Caki2 (cell line): ENCODE results near the gene HOXC4. TPM values are rescaled to one million over a fixed set of nuclear protein-coding genes. Genes with fewer than 3 reads are reported as not detected.

Source experiments
- DNase-seq: peaks from one replicate; pipeline ENCODE4 v3.0.0-alpha.2; 2015; ENCODE audit warnings: low read depth
- in situ Hi-C: cut with HindIII; loops from 2 replicates; pipeline ENCODE4 v1.10.0; 2016; ENCODE audit warnings: low sequenced_read_pairs, low pct_unique_long_range_greater_than_20kb, mixed read lengths
- total RNA-seq: library from RNA; depleted of rRNA; stranded (reverse); fragments of >200 nt; shearing (Covaris generic); gene quantifications from 2 replicates; pipeline ENCODE4 v1.2.3, GENCODE V29; 2014; ENCODE audit warnings: low replicate concordance

HOXC4 gene
- total RNA-seq, 1 experiment from 2014 or later, result 1.0 TPM

DNA sequence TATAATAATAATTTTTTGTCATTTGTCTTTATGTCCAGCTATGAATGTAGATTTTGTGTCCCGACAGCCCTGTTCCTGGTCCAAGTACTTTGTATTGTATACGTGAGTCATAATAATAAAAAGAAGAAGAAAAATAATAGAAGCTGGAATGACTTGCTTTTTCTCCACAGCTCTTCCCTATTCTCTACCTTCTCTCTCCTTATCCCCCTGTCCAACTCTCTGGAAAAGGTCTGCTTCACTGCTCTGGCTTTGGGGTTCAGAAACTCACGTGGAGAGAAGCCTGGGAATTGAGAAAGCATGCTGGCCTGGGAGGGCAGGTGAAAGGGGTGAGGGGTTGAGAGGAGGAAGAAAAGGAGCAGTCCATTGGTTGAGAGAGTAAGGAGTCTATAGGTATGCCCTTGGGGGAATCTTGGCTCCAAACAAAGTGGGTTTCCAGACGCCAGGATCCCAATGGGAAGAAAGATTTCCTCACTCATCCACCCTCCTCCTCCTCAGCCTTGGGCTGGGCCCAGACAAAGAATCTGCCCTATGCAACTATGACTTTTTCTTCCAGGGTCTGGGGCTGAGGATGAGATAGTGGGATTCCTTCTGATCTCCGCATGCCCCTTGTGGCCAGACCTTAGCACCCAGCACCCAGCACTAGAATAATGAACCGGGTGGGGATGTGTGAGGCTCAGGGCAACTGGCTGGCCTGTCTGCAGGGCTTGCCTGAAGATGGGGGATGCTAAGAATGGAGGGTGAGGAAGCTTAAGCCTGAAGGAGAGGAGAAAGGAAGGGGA, 40.8 kb upstream of the HOXC4 start:
- in situ Hi-C loops, result loop anchor here (25.0 kb wide), 1 partner anchor 199 kb away; no protein-coding TSS in a partner anchor
- no peak for DNase-seq

GRCh38 chr12:54014377-54015017, 39.1 kb upstream of the HOXC4 start:
- in situ Hi-C loops, result loop anchor here (25.0 kb wide), 1 partner anchor 198 kb away; no protein-coding TSS in a partner anchor
- no peak for DNase-seq

DNA sequence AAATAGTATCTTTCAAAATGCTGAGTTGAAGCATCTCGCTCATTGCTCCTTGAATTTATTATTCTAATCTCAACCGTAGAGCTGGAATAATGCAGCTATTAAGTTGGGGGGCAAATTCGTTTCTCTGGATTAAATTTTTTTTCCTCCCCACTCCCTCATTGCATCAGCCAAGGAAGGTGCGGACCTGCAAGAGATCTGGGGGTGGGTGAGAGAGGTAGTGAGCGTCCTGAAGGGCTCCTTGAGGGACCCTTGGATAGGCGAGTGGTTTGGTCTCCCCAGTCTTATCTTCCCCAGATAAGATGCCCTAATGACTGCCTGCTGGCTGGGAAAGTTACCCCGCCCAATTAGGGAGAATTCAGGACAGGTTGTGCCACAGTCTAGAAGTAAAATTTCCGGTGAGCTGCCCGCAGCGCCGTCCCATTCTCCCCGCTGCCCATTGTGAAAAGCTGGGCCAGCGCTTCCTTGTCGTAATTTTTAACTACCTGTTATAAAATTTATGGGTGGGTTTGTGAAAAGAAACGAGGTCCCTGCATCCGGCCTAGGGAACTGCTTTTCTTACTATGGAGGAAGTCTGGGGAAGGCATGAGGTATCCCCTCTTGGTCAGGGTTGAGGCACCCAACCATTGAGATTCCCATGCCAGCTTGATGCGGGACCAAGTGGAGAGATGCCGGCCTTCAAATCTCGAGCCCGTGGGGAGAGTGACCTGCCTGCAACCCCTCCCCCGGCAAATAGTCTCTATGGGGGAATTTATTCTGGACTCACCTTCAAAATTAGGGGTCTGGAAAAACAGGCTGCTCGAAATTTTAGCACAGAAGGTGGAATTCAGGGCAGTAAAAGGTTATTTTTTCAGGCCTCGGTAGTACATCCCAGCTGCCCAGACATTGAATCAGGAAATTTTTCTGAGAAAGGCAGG, 38.4 kb upstream of the HOXC4 start:
- in situ Hi-C loops, result loop anchor here (25.0 kb wide), 1 partner anchor 197 kb away; no protein-coding TSS in a partner anchor
- no peak for DNase-seq

- in situ Hi-C loops, result loop anchor here (25.0 kb wide), 1 partner anchor 196 kb away; no protein-coding TSS in a partner anchor
- no peak for DNase-seq
Observed at GRCh38 chr12:54016051-54016450, 37.6 kb upstream of the HOXC4 start.

GRCh38 chr12:54016478-54016964, 37.1 kb upstream of the HOXC4 start:
- in situ Hi-C loops, result loop anchor here (25.0 kb wide), 1 partner anchor 196 kb away; no protein-coding TSS in a partner anchor

GRCh38 chr12:54017027-54017788, 36.4 kb upstream of the HOXC4 start:
- DNase-seq, result peak; percentile 81

More at GRCh38 chr12:54016478-54016964, 37.1 kb upstream of the HOXC4 start:
- DNase-seq, result peak; percentile 70

DNA sequence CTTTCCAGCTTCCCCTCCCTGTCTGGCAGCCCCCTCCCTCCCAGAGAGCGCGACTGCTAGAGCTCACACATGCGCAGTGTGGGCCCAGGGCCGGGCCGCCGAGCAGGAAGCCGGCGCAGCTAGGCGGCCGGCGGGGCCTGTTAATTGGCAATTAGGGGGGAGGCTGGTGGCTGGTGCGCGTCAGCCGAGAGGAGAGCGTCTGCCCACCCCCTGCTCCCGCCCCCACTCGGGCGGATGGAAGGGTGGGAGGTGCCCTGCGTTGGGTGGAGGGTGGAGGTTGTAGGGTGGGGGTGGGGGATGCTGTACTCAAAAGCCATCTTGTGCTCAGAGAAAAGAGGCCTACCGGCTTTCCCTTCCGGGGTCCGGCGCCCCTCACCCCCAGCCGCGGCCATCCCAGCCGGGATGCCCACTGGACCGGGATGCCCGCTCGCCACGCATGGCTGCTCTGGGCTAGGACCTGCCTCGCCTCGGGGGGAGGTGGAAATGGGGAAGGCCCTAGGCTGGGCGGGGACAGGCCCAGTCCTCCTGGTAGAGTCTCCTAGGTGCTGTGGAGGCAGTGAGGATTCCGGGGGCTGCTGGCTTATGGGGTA, 35.7 kb upstream of the HOXC4 start:
- peak; percentile 98 for DNase-seq
- in situ Hi-C loops, result loop anchor here (25.0 kb wide), 1 partner anchor 194 kb away; no protein-coding TSS in a partner anchor

More at GRCh38 chr12:54017027-54017788, 36.4 kb upstream of the HOXC4 start:
- in situ Hi-C loops, result loop anchor here (25.0 kb wide), 1 partner anchor 195 kb away; no protein-coding TSS in a partner anchor

- in situ Hi-C loops, result loop anchor here (25.0 kb wide), 1 partner anchor 194 kb away; no protein-coding TSS in a partner anchor
- DNase-seq, result no peak
Observed at GRCh38 chr12:54018468-54018984, 35.1 kb upstream of the HOXC4 start.

- no peak for DNase-seq
- in situ Hi-C loops, result loop anchor here (25.0 kb wide), 1 partner anchor 193 kb away; no protein-coding TSS in a partner anchor
Observed at GRCh38 chr12:54019091-54019811, 34.4 kb upstream of the HOXC4 start.

DNA sequence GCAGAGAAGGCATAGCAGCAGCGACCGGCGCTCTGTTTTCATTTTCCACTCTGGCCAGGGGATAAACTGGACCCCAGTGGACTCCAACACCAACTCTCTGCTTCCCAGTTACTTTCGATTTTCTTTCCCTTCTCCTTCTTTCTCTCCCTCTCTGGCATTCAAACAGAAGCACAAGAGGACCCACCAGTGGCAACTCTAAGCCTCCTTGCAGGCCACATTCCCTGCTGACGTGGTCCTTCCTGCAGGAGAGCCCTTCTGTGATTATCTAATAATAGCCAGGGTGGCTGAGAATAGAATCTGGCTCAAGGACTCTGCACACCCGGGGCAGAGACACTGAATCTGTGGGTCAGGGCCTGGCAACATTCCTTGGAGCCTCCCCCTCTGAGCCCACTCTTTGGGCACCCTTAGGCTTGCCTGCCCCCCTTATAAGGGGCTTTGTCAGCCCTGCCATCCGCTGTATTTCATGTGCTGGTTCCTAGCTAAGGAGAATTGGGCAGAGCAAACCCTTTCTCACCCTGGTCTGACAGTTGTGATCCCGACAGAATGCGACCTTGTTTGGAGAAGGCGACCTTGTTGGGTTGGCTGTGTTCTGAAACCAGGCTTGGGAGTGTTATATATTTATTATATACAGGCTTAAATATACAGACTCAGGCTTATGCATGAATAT, 33.6 kb upstream of the HOXC4 start:
- DNase-seq, result no peak
- in situ Hi-C loops, result loop anchor here (25.0 kb wide), 1 partner anchor 192 kb away; no protein-coding TSS in a partner anchor

GRCh38 chr12:54020591-54021405, 32.8 kb upstream of the HOXC4 start:
- DNase-seq, result no peak
- in situ Hi-C loops, result loop anchor here (25.0 kb wide), 1 partner anchor 192 kb away; no protein-coding TSS in a partner anchor

DNA sequence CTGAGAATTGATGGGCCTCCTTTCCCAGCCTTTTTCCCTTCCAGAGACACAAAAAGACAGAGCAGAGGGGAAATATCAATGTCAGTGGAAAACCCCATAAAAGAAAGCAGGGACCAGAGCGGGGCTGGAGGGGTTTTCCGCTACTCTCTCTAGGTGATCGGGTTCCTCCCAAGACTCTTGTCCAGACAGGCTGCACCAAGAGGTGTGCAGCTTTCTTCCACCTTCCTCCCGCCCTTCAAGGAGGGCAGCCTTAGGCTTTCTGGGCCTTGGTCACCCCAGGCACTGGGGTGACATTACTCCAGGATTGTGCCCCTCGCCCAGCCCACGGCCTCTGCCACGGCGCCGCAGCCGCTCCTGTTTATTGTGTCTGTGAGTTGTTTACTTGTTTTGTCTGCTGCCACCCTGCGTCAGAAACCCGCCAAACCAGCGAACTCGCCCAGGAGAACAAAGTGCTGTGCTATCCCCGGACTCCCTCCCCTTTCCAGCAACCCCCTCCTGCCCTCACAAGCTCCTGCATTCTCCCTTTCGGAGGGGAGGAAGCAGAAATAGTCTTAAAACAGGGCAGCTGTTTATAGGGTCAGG, 32.1 kb upstream of the HOXC4 start:
- in situ Hi-C loops, result loop anchor here (25.0 kb wide), 1 partner anchor 191 kb away; no protein-coding TSS in a partner anchor

GRCh38 chr12:54022960-54023884, 30.4 kb upstream of the HOXC4 start:
- in situ Hi-C loops, result loop anchor here (25.0 kb wide), 1 partner anchor 189 kb away; no protein-coding TSS in a partner anchor
- no peak for DNase-seq

More for the DNA sequence above, 32.1 kb upstream of the HOXC4 start:
- no peak for DNase-seq
